ENCODE data around the gene MIF4GD. TPM values are rescaled to one million over a fixed set of nuclear protein-coding genes. Genes with fewer than 3 reads are reported as not detected.
A peak's percentile ranks its signal among the peaks of the same experiment; 100 is the strongest.
"Not testable (repeated sequence)": the region's sequence is repeated elsewhere in the genome, so short reads cannot be mapped to it uniquely, and the experiment has no call there.

The MIF4GD gene
- total and polyA plus RNA-seq, 2 experiments from 2014 or later, result 11.3 to 15.9 TPM

DNA sequence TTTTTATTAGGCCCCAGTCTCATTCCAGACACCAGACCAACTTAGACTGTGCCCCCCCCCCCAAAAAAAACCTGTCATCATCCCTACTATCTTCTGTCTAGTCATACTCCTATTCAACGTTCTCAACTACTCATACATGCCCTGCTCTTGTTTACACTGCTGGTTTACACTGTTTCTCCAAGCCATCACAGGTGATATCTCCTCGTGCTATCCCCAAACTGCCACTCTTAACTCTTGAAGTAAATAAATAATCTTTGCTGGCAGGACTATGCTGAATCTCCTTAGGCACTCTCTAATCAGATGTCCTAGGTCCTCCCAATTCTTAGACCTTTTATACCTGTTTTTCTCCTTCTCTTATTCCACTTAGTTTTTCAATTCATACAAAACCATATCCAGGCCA lies 13.8 kb downstream of the MIF4GD start:
- not testable (repeated sequence) for H3K4me2 ChIP-seq; H3K27me3 ChIP-seq (ENCODE audit: insufficient read depth); H3K4me3 Mint-ChIP-seq; H3K27me3 Mint-ChIP-seq (ENCODE audit: insufficient read depth, low read depth, poor library complexity); H3F3A ChIP-seq (replicated peaks; ENCODE audit: low read depth); H3K9me3 Mint-ChIP-seq; H3K36me3 ChIP-seq (ENCODE audit: insufficient read depth); H3K27ac ChIP-seq (ENCODE audit: low read depth); H2AFZ ChIP-seq; H3K36me3 Mint-ChIP-seq (ENCODE audit: low read depth); H4K20me1 ChIP-seq (replicated peaks; ENCODE audit: insufficient read depth); H3K27ac Mint-ChIP-seq; H3K9me2 ChIP-seq (ENCODE audit: insufficient read depth); H3K4me3 ChIP-seq; ATAC-seq; DNase-seq (ENCODE audit: low spot score)
- Histone ChIP-seq H3K4me1 (ENCODE audit: insufficient read depth) (peaks cover 14% of the 10 kb centered on the region), H3K79me2 (replicated peaks; ENCODE audit: insufficient read depth) (peaks cover 79% of the 10 kb centered on the region)
- H3K4me1 Mint-ChIP-seq, result peaks cover 45% of the 10 kb centered on the region

DNA sequence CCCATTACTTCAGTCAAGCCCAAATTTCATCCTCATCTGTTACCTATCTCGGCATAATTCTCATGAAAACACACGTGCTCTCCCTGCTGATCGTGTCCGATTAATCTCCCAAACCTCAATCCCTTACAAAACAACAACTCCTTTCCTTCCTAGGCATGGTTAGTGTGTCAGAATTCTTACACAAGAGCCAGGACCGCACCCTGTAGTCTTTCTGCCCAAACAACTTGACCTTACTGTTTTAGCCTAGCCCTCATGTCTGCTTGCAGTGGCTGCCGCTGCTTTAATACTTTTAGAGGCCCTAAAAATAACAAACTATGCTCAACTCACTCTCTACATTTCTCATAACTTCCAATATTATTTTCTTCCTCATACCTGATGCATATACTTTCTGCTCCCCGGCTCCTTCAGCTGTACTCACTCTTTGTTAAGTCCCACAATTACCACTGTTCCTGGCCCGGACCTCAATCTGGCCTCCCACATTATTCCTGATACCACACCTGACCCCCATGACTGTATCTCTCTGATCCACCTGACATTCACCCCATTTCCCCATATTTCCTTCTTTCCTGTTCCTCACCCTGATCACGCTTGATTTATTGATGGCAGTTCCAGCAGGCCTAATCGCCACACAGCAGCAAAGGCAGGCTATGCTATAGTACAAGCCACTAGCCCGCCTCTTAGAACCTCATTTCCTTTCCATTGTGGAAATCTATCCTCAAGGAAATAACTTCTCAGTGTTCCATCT lies 14.9 kb downstream of the MIF4GD start:
- H3K9me2 ChIP-seq (ENCODE audit: insufficient read depth); H3K36me3 Mint-ChIP-seq (ENCODE audit: low read depth); H3K27ac Mint-ChIP-seq; H3K27me3 ChIP-seq (ENCODE audit: insufficient read depth); H4K20me1 ChIP-seq (replicated peaks; ENCODE audit: insufficient read depth); H3K27ac ChIP-seq (ENCODE audit: low read depth); H3K4me2 ChIP-seq; H3K36me3 ChIP-seq (ENCODE audit: insufficient read depth); H3K9me3 Mint-ChIP-seq; H3K4me3 ChIP-seq; H3K4me3 Mint-ChIP-seq; ATAC-seq; DNase-seq (ENCODE audit: low spot score); H2AFZ ChIP-seq; H3K27me3 Mint-ChIP-seq (ENCODE audit: insufficient read depth, low read depth, poor library complexity): not testable (repeated sequence)
- Histone ChIP-seq H3K79me2 (replicated peaks; ENCODE audit: insufficient read depth) (peaks cover 84% of the 10 kb centered on the region), H3K4me1 (ENCODE audit: insufficient read depth) (peaks cover 14% of the 10 kb centered on the region), H3F3A (replicated peaks; ENCODE audit: low read depth) (peaks cover 11% of the 10 kb centered on the region; the same call in 1 of the 2 replicates)
- peaks cover 51% of the 10 kb centered on the region for H3K4me1 Mint-ChIP-seq

GRCh38 chr17:75252039-75252816 lies 18.8 kb downstream of the MIF4GD start:
- Histone ChIP-seq H3K4me3 (no peak overlapping the region), H3K27ac (ENCODE audit: low read depth) (no peak overlapping the region; the same call in 1 of the 2 replicates), H3F3A (replicated peaks; ENCODE audit: low read depth) (peaks cover 18% of the 10 kb centered on the region; the same call in 1 of the 2 replicates), H3K4me2 (no peak overlapping the region), H3K79me2 (replicated peaks; ENCODE audit: insufficient read depth) (peaks cover 79% of the 10 kb centered on the region), H3K9me2 (ENCODE audit: insufficient read depth) (no peaks in the 10 kb centered on the region), H3K36me3 (ENCODE audit: insufficient read depth) (no peaks in the 10 kb centered on the region), H3K27me3 (ENCODE audit: insufficient read depth) (no peaks in the 10 kb centered on the region), H3K4me1 (ENCODE audit: insufficient read depth) (peaks cover 20% of the 10 kb centered on the region), H2AFZ (no peak overlapping the region), H4K20me1 (replicated peaks; ENCODE audit: insufficient read depth) (no peaks in the 10 kb centered on the region; the same call in 1 of the 2 replicates)
- Mint-ChIP-seq H3K27me3 (ENCODE audit: insufficient read depth, low read depth, poor library complexity) (peaks cover 5% of the 10 kb centered on the region), H3K9me3 (no peaks in the 10 kb centered on the region; the same call in 2 of the 3 replicates), H3K4me1 (peaks cover 52% of the 10 kb centered on the region), H3K27ac (no peak overlapping the region), H3K36me3 (ENCODE audit: low read depth) (peaks cover 5% of the 10 kb centered on the region; the same call in 1 of the 3 replicates), H3K4me3 (no peak overlapping the region)
- TF ChIP-seq ZNF114 (CRISPR knock-in tag; IDR thresholded peaks at IDR 0.05), result no peak
- ATAC-seq (no peak), DNase-seq (ENCODE audit: low spot score) (no peak)

DNA sequence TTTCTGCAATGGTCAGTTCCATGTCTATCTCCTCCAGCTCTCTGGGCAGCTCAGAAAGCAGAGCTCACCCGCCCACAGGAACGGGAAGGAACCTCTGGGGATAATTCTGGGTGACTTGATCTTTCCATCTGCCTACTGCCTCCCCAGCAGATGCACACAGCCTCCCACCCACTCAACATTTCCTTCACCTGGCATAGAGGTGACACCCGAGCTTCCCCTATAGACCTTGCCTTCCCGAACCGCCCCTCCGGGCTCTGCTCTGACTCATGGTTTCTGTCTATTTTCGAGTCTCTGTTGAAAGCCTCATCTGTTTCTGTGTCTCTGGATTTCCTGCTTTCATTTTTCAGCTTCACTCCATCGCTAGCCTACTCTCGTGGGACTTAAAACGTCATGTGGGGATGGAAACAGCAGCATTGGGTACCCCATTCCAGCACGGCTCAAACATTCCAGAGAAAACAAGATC lies 21.0 kb downstream of the MIF4GD start:
- H3K27ac Mint-ChIP-seq, result peak overlapping the region; percentile 6
- Histone ChIP-seq H3K4me2 (no peak overlapping the region; the same call in 1 of the 2 replicates), H3F3A (replicated peaks; ENCODE audit: low read depth) (peaks cover 18% of the 10 kb centered on the region; the same call in 1 of the 2 replicates), H4K20me1 (replicated peaks; ENCODE audit: insufficient read depth) (no peaks in the 10 kb centered on the region; the same call in 1 of the 2 replicates), H3K27me3 (ENCODE audit: insufficient read depth) (no peaks in the 10 kb centered on the region), H3K27ac (ENCODE audit: low read depth) (peak overlapping the region; percentile 35; the same call in 1 of the 2 replicates), H3K9me2 (ENCODE audit: insufficient read depth) (no peaks in the 10 kb centered on the region), H3K4me1 (ENCODE audit: insufficient read depth) (peaks cover 20% of the 10 kb centered on the region), H3K79me2 (replicated peaks; ENCODE audit: insufficient read depth) (peaks cover 71% of the 10 kb centered on the region), H3K36me3 (ENCODE audit: insufficient read depth) (peaks cover 5% of the 10 kb centered on the region; the same call in 1 of the 2 replicates), H2AFZ (no peak overlapping the region), H3K4me3 (no peak overlapping the region)
- H3K4me1 Mint-ChIP-seq, result peaks cover 45% of the 10 kb centered on the region
- no peak overlapping the region for H3K4me3 Mint-ChIP-seq
- ATAC-seq (peak; percentile 36), DNase-seq (ENCODE audit: low spot score) (no peak)
- no peaks in the 10 kb centered on the region; the same call in 2 of the 3 replicates for H3K9me3 Mint-ChIP-seq
- peaks cover 7% of the 10 kb centered on the region for H3K27me3 Mint-ChIP-seq (ENCODE audit: insufficient read depth, low read depth, poor library complexity)
- H3K36me3 Mint-ChIP-seq (ENCODE audit: low read depth), result peaks cover 15% of the 10 kb centered on the region
- no peak for TF ChIP-seq POLR2AphosphoS5 (IDR thresholded peaks at IDR 0.05; ENCODE audit: low read depth)
- TF ChIP-seq ZNF331 (CRISPR knock-in tag; IDR thresholded peaks at IDR 0.05; ENCODE audit: low read depth), result no peak
- TF ChIP-seq STAT1 (IDR thresholded peaks at IDR 0.05; ENCODE audit: unreplicated experiment), result no peak
- TF ChIP-seq, protein P1, sequence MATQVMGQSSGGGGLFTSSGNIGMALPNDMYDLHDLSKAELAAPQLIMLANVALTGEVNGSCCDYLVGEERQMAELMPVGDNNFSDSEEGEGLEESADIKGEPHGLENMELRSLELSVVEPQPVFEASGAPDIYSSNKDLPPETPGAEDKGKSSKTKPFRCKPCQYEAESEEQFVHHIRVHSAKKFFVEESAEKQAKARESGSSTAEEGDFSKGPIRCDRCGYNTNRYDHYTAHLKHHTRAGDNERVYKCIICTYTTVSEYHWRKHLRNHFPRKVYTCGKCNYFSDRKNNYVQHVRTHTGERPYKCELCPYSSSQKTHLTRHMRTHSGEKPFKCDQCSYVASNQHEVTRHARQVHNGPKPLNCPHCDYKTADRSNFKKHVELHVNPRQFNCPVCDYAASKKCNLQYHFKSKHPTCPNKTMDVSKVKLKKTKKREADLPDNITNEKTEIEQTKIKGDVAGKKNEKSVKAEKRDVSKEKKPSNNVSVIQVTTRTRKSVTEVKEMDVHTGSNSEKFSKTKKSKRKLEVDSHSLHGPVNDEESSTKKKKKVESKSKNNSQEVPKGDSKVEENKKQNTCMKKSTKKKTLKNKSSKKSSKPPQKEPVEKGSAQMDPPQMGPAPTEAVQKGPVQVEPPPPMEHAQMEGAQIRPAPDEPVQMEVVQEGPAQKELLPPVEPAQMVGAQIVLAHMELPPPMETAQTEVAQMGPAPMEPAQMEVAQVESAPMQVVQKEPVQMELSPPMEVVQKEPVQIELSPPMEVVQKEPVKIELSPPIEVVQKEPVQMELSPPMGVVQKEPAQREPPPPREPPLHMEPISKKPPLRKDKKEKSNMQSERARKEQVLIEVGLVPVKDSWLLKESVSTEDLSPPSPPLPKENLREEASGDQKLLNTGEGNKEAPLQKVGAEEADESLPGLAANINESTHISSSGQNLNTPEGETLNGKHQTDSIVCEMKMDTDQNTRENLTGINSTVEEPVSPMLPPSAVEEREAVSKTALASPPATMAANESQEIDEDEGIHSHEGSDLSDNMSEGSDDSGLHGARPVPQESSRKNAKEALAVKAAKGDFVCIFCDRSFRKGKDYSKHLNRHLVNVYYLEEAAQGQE (IDR thresholded peaks at IDR 0.05; ENCODE audit: unreplicated experiment), result no peak
